HS-5 (cell line): Measurements from ENCODE around the gene EIF4EBP3.
"Not testable (repeated sequence)": the region's sequence is repeated elsewhere in the genome, so short reads cannot be mapped to it uniquely, and the experiment has no call there.

Source experiments
- DNase-seq: peaks from one replicate; pipeline ENCODE4 v3.0.0-alpha.2; 2012; ENCODE audit warnings: low read depth

Gene EIF4EBP3

GRCh38 chr5:140579188-140579747 lies 31.8 kb downstream of the EIF4EBP3 start:
- DNase-seq: not testable (repeated sequence)

- no peak for DNase-seq
Measured at GRCh38 chr5:140587495-140587894, 40.0 kb downstream of the EIF4EBP3 start.

GRCh38 chr5:140588311-140589070 lies 41.0 kb downstream of the EIF4EBP3 start:
- no peak for DNase-seq

GRCh38 chr5:140590861-140591260 lies 43.4 kb downstream of the EIF4EBP3 start:
- DNase-seq: no peak

GRCh38 chr5:140591747-140592372 lies 44.4 kb downstream of the EIF4EBP3 start:
- DNase-seq: peak; percentile 29

GRCh38 chr5:140593070-140593469 lies 45.6 kb downstream of the EIF4EBP3 start:
- DNase-seq: not testable (repeated sequence)

- DNase-seq: no peak
Measured at GRCh38 chr5:140594169-140594568, 46.7 kb downstream of the EIF4EBP3 start.

- DNase-seq: no peak
Measured at GRCh38 chr5:140595538-140596300, 48.3 kb downstream of the EIF4EBP3 start.

- no peak for DNase-seq
Measured at GRCh38 chr5:140596321-140596741, 48.9 kb downstream of the EIF4EBP3 start.

GRCh38 chr5:140598836-140599235 lies 51.4 kb downstream of the EIF4EBP3 start:
- no peak for DNase-seq
